ENCODE results near the gene SFSWAP.

The SFSWAP gene

GRCh38 chr12:131840643-131841416 is 129.9 kb downstream of the SFSWAP start:
- no peak for DNase-seq

DNA sequence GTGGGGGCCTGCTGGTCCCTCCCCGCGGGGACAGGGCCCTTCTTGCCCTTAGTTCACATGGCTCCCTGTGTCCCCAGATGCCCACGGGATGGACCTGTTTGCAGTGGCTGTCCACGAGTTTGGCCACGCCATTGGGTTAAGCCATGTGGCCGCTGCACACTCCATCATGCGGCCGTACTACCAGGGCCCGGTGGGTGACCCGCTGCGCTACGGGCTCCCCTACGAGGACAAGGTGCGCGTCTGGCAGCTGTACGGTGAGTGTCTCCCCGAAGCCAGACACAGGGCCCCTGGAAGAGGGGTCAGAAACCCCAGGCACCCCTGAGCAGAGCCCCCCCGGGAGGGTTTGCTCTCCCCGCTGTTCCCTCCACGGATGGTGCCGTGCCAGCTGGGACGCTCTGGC is 130.7 kb downstream of the SFSWAP start:
- DNase-seq, result no peak

GRCh38 chr12:131842169-131842568 is 131.3 kb downstream of the SFSWAP start:
- no peak for DNase-seq

- no peak for DNase-seq
Observed at GRCh38 chr12:131843527-131843926, 132.6 kb downstream of the SFSWAP start.

DNA sequence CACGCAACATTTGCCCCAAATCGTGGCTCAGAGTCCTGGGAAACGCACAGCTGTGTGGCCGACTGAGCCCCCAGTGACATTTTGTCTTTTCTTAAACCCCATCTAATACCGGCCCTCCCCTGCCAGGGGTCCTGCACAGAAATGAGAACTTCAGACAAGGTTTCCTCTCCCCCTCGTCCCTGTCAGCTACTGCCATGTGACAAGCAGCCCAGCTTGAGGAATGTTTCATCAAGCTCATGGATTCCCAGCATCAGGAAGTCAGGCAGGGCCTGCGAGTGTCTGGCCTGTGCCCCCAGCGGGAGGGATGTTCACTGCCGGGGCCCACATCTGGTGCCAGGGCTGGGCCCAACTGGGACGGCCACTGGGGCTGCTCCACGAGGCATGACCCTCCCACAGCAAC is 133.2 kb downstream of the SFSWAP start:
- DNase-seq, result no peak

DNA sequence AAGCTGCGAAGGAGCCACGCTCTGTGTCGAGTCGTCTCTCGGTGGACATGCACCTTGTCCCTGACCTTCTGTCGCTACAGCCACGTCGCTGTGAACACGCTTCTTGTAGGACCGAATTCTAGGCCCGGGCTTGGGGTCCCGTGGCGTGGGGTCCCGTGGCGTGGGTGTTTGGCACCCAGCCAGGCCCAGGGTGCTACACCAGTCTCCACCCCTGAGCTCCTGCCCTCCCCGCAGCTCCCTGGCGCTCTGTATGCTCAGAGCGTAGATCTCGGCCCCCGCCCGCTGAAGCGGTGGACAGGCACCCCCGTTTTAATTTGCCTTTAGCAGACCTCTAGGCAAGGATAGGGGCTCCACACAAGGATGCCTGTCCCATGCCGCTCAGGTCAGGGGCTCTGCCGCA is 133.8 kb downstream of the SFSWAP start:
- no peak for DNase-seq

GRCh38 chr12:131845121-131845520 is 134.2 kb downstream of the SFSWAP start:
- DNase-seq, result no peak

GRCh38 chr12:131847456-131847855 is 136.6 kb downstream of the SFSWAP start:
- DNase-seq, result no peak

GRCh38 chr12:131848753-131849152 is 137.9 kb downstream of the SFSWAP start:
- no peak for DNase-seq
